H1 (cell line): ENCODE measurements around the gene FRMD4A. TPM values are rescaled to one million over a fixed set of nuclear protein-coding genes. Genes with fewer than 3 reads are reported as not detected.

Source experiments
- CTCF ChIA-PET: fragments of 300-600 bp; sonication (Branson Sonifier 250); formaldehyde crosslinking; loops from one replicate; lab custom pipeline; 2021; ENCODE audit not compliant: partially characterized antibody; lab: Charles Lee
- POLR2A ChIA-PET: fragments of 300-600 bp; sonication (Branson Sonifier 250); formaldehyde crosslinking; loops from one replicate; lab custom pipeline; 2021; ENCODE audit warnings: inconsistent platforms; ENCODE audit not compliant: partially characterized antibody; lab: Charles Lee
- DNase-seq, 2 experiments: peaks; one replicate each; pipeline versions ENCODE4 v3.0.0 to v3.0.0-alpha.2; 2010 to 2022; ENCODE audit warnings: low spot score in 2 of 2, low read depth in 1 of 2, mixed read lengths in 1 of 2
- FAIRE-seq: peaks from 2 replicates; lab custom pipeline; 2011; peaks lifted over from hg19 to GRCh38; lab: Jason Lieb, UNC
- H2AFZ ChIP-seq: 2 replicates; pipeline ENCODE4 v1.8.1; 2012; ENCODE audit warnings: low read length, inconsistent platforms
- H2AK5ac ChIP-seq: 2 replicates; pipeline ENCODE4 v1.6.1; 2013; ENCODE audit warnings: low read depth, low read length
- H2BK120ac ChIP-seq: replicated peaks from 2 replicates; pipeline ENCODE3; 2013; ENCODE audit warnings: low read depth, low read length, inconsistent platforms
- H2BK12ac ChIP-seq: 2 replicates; pipeline ENCODE4 v1.6.1; 2013; ENCODE audit warnings: low read depth, low read length
- H2BK15ac ChIP-seq: 2 replicates; pipeline ENCODE4 v1.6.1; 2013; ENCODE audit warnings: low read length
- H2BK20ac ChIP-seq: 2 replicates; pipeline ENCODE4 v1.6.1; 2013; ENCODE audit warnings: low read length
- H2BK5ac ChIP-seq: 2 replicates; pipeline ENCODE4 v1.6.1; 2013; ENCODE audit warnings: low read depth, low read length
- H3K14ac ChIP-seq: 2 replicates; pipeline ENCODE4 v1.6.1; 2013; ENCODE audit warnings: inconsistent platforms; ENCODE audit not compliant: insufficient read length
- H3K18ac ChIP-seq: 2 replicates; pipeline ENCODE4 v1.6.1; 2013; ENCODE audit warnings: low read length; ENCODE audit errors: extremely low read depth
- H3K23ac ChIP-seq: 2 replicates; pipeline ENCODE4 v1.6.1; 2013; ENCODE audit warnings: inconsistent platforms; ENCODE audit not compliant: insufficient read length
- H3K23me2 ChIP-seq: 2 replicates; pipeline ENCODE4 v1.6.1; 2013; ENCODE audit warnings: low read depth, low read length
- H3K27ac ChIP-seq: 2 replicates; pipeline ENCODE4 v1.6.1; 2011; ENCODE audit warnings: low read depth, low read length, inconsistent platforms
- H3K27me3 ChIP-seq, 4 experiments: replicated peaks in 1 of 4; 1 replicate in 1 of 4; 2 replicates in 3 of 4; pipeline versions ENCODE4 v1.6.1 to v1.8.1; 2011 to 2013; ENCODE audit warnings: low read length in 3 of 4, mild to moderate bottlenecking in 3 of 4, inconsistent platforms in 2 of 4, mixed read lengths in 2 of 4, moderate library complexity in 1 of 4; ENCODE audit not compliant: control insufficient read depth in 3 of 4, insufficient read depth in 3 of 4; ENCODE audit errors: extremely low read depth in 1 of 4
- H3K36me3 ChIP-seq, 4 experiments: 2 replicates each; pipeline versions ENCODE4 v1.6.1 to v1.8.1; 2011 to 2013; ENCODE audit warnings: mild to moderate bottlenecking in 4 of 4, low read length in 3 of 4, moderate library complexity in 2 of 4, control low read depth in 1 of 4, inconsistent platforms in 1 of 4; ENCODE audit not compliant: insufficient read depth in 4 of 4, control insufficient read depth in 2 of 4
- H3K4ac ChIP-seq: replicated peaks from 2 replicates; pipeline ENCODE3; 2013; ENCODE audit warnings: low read length, low read depth, mixed read lengths, inconsistent platforms; ENCODE audit not compliant: insufficient read length
- H3K4me1 ChIP-seq, 4 experiments: replicated peaks in 1 of 4; 1 replicate in 1 of 4; 2 replicates in 3 of 4; pipeline versions ENCODE4 v1.6.1 to v1.8.1; 2011 to 2013; ENCODE audit warnings: low read length in 3 of 4, inconsistent platforms in 2 of 4, mixed read lengths in 1 of 4; ENCODE audit not compliant: insufficient read depth in 4 of 4, control insufficient read depth in 3 of 4
- H3K4me2 ChIP-seq, 2 experiments: 2 replicates each; pipeline versions ENCODE4 v1.6.1 to v1.8.1; 2011 to 2013; ENCODE audit warnings: low read depth in 2 of 2, low read length in 2 of 2, control low read depth in 1 of 2, inconsistent platforms in 1 of 2, mild to moderate bottlenecking in 1 of 2; ENCODE audit not compliant: insufficient read depth in 1 of 2
- H3K4me3 ChIP-seq, 4 experiments: fragments of 200-600, 300-600 bp in 1 of 4; sonication (generic), shearing (Covaris generic), sonication (Bioruptor Twin) in 1 of 4; 2 replicates each; pipeline versions ENCODE4 v1.5.1 to v1.8.1; 2011 to 2016; ENCODE audit warnings: low read length in 4 of 4, low read depth in 3 of 4, control low read depth in 2 of 4, inconsistent platforms in 2 of 4, mild to moderate bottlenecking in 2 of 4, mixed read lengths in 1 of 4, moderate library complexity in 1 of 4; ENCODE audit not compliant: insufficient read depth in 2 of 4; ENCODE audit errors: extremely low read depth in 1 of 4
- H3K56ac ChIP-seq: replicated peaks from 2 replicates; pipeline ENCODE3; 2013; ENCODE audit warnings: low read depth, mild to moderate bottlenecking, mixed read lengths, low read length, inconsistent platforms; ENCODE audit not compliant: insufficient read length
- H3K79me1 ChIP-seq: 2 replicates; pipeline ENCODE4 v1.6.1; 2013; ENCODE audit warnings: low read depth, low read length, control low read depth
- H3K79me2 ChIP-seq, 2 experiments: 2 replicates each; pipeline versions ENCODE4 v1.6.1 to v1.8.1; 2012 to 2013; ENCODE audit warnings: low read length in 2 of 2, mild to moderate bottlenecking in 2 of 2, inconsistent platforms in 1 of 2; ENCODE audit not compliant: insufficient read depth in 2 of 2, control insufficient read depth in 1 of 2
- H3K9ac ChIP-seq, 4 experiments: replicated peaks in 1 of 4; 1 replicate in 1 of 4; 2 replicates in 3 of 4; pipeline versions ENCODE4 v1.6.1 to v1.8.1; 2011 to 2013; ENCODE audit warnings: low read depth in 3 of 4, low read length in 3 of 4, control low read depth in 2 of 4, mild to moderate bottlenecking in 2 of 4, moderate library complexity in 2 of 4, inconsistent platforms in 1 of 4; ENCODE audit errors: extremely low read depth in 1 of 4
- H3K9me3 ChIP-seq, 2 experiments: 2 replicates each; pipeline versions ENCODE4 v1.6.1 to v1.8.1; 2012 to 2013; ENCODE audit warnings: mild to moderate bottlenecking in 2 of 2, moderate library complexity in 2 of 2, control low read depth in 1 of 2, inconsistent platforms in 1 of 2, low read depth in 1 of 2, low read length in 1 of 2, mixed read lengths in 1 of 2; ENCODE audit not compliant: insufficient read depth in 2 of 2
- H4K20me1 ChIP-seq, 2 experiments: replicated peaks in 1 of 2; 2 replicates each; pipeline versions ENCODE3 to v1.8.1; 2011 to 2013; ENCODE audit warnings: inconsistent platforms in 2 of 2, low read length in 2 of 2, mild to moderate bottlenecking in 1 of 2; ENCODE audit not compliant: insufficient read depth in 2 of 2, control insufficient read depth in 1 of 2
- H4K5ac ChIP-seq: 2 replicates; pipeline ENCODE4 v1.6.1; 2013; ENCODE audit warnings: low read length, low read depth, mixed read lengths, inconsistent platforms; ENCODE audit not compliant: insufficient read length
- H4K8ac ChIP-seq: 2 replicates; pipeline ENCODE4 v1.8.0; 2013; ENCODE audit warnings: mild to moderate bottlenecking, moderate library complexity, low read length, inconsistent platforms; ENCODE audit not compliant: insufficient read depth; ENCODE audit errors: extremely low read depth
- H4K91ac ChIP-seq: replicated peaks from 2 replicates; pipeline ENCODE3; 2013; ENCODE audit warnings: low read length, mixed read lengths, inconsistent platforms; ENCODE audit not compliant: insufficient read length
- ASH2L ChIP-seq: fragments of 200-600, 300-600 bp; sonication (generic); IDR thresholded peaks from one replicate; pipeline ENCODE4 v1.7.1; 2017; ENCODE audit warnings: low read length
- CEBPB ChIP-seq: IDR thresholded peaks from 2 replicates; pipeline ENCODE4 v1.6.1; 2012; ENCODE audit warnings: low read depth, low read length
- HDAC2 ChIP-seq, 2 experiments: fragments of 300-600 bp in 1 of 2; sonication (generic) in 1 of 2; IDR thresholded peaks; 2 replicates each; pipeline ENCODE4 v1.6.1; 2011 to 2012; ENCODE audit warnings: low read depth in 2 of 2, low read length in 2 of 2, mild to moderate bottlenecking in 2 of 2, moderate library complexity in 2 of 2, borderline replicate concordance in 1 of 2, inconsistent platforms in 1 of 2
- HDAC6 ChIP-seq: IDR thresholded peaks from one replicate; pipeline ENCODE4 v1.7.1; 2012; ENCODE audit warnings: low read depth, mild to moderate bottlenecking, inconsistent platforms, low read length, moderate library complexity
- KDM1A ChIP-seq: fragments of 200-600, 300-600 bp; sonication (generic); IDR thresholded peaks from 2 replicates; pipeline ENCODE4 v1.7.1; 2016; ENCODE audit warnings: mild to moderate bottlenecking, low read length, borderline replicate concordance
- NANOG ChIP-seq: IDR thresholded peaks from 2 replicates; pipeline ENCODE4 v1.6.1; 2011; ENCODE audit warnings: low read length, low read depth, mild to moderate bottlenecking, inconsistent platforms; ENCODE audit not compliant: insufficient read depth, poor library complexity, severe bottlenecking
- SP4 ChIP-seq: IDR thresholded peaks from 2 replicates; pipeline ENCODE4 v1.6.1; 2012; ENCODE audit warnings: low read length, inconsistent platforms
- TAF1 ChIP-seq: IDR thresholded peaks from 2 replicates; pipeline ENCODE4 v1.6.1; 2011; ENCODE audit warnings: mild to moderate bottlenecking, low read depth, low read length
- WGBS, 2 experiments: shearing (Covaris generic) in 1 of 2; methylation state at CpG; one replicate each; pipeline versions ENCODE4 v1.1.6 to v1.1.7; 2013 to 2015; ENCODE audit warnings: low lambda C conversion rate in 2 of 2, mixed read lengths in 2 of 2, inconsistent platforms in 1 of 2, low coverage in 1 of 2, missing lambda C conversion rate in 1 of 2; ENCODE audit not compliant: insufficient replicate concordance in 2 of 2, insufficient coverage in 1 of 2, insufficient read length in 1 of 2; ENCODE audit errors: extremely low coverage in 1 of 2, missing lambda C conversion rate in 1 of 2; 5-methylcytosine and 5-hydroxymethylcytosine counted together
- polyA plus RNA-seq, 7 experiments: library from polyadenylated mRNA; depleted of rRNA in 3 of 7; stranded (reverse) in 5 of 7; unstranded in 2 of 7; fragments of >200 nt in 5 of 7; fragments of 200-250 nt in 2 of 7; gene quantifications; 1 replicate in 5 of 7; 2 replicates in 1 of 7; 4 replicates in 1 of 7; pipeline versions ENCODE4 v1.2.1 to v1.2.3, GENCODE V29; 2011 to 2013; ENCODE audit warnings: missing spikeins in 2 of 7, mixed read lengths in 2 of 7
- total RNA-seq: library from RNA; stranded (reverse); fragmentation: NEBNext Ultra II Directional; extraction: Animal tissue kit (Norgen Biotek cat#: 25700); gene quantifications from 2 replicates; pipeline ENCODE4 v1.2.1, GENCODE V29; 2021

Gene FRMD4A
- total and polyA plus RNA-seq, 2 of the 8 experiments (the other 6 are each of a cell fraction or from before 2014, with no cell fraction given) = 38.6 to 39.6 TPM

DNA sequence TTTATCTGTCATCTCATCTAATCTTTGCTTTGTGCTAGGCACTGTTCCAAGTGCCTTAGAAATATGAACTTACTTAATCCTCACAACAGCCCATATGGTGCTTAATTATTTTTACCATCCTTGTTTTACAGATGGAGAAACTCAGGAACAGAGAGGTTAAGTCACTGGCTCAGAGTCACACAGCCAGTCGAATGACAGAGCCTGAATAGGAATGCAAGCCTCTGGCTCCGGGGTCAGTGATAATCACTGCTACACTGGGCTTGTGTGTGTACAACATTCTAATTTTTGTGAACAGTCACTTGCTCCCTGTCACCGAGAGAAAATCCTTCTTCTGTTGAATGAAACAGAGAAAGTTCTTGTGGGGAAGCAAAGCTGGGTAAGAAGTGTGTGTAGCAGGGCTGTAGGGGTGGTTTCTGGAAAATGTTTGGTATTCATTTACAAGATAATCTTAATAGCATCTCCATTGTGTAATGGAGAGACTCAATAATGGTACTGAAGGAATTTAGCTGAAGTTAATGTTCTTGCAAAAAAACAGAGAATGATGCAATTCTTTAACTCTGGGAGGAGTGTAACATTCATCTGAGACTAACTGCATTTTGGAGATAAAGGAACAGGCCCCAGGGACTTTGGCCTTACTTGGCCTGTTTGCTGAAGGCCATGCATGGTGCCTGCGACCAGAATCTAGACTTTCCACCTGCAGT is 290.6 kb downstream of the FRMD4A start:
- Histone ChIP-seq H3K56ac (no peak overlapping the region), H3K4me2 (no peak overlapping the region), H4K8ac (no peak overlapping the region), H3K9ac (no peak overlapping the region), H2AFZ (no peak overlapping the region), H2BK12ac (no peak overlapping the region), H3K79me1 (no peaks in the 10 kb centered on the region), H3K23ac (no peak overlapping the region), H3K27ac (no peak overlapping the region), H3K18ac (no peak overlapping the region), H4K20me1 (peaks cover 0 to 2% of the 10 kb centered on the region in 2 experiments), H3K79me2 (no peaks in the 10 kb centered on the region), H3K4ac (no peak overlapping the region), H3K4me1 (no peaks in the 10 kb centered on the region), H2BK15ac (no peak overlapping the region), H2AK5ac (no peak overlapping the region; the same call in 1 of the 2 replicates), H2BK20ac (no peak overlapping the region), H2BK5ac (no peak overlapping the region), H3K4me3 (no peak overlapping the region), H3K23me2 (no peaks in the 10 kb centered on the region), H3K14ac (no peak overlapping the region), H3K9me3 (no peaks in the 10 kb centered on the region), H3K27me3 (no peaks in the 10 kb centered on the region), H4K5ac (no peak overlapping the region), H4K91ac (no peak overlapping the region), H3K36me3 (no peaks in the 10 kb centered on the region), H2BK120ac (no peak overlapping the region)
- ChIA-PET POLR2A (no interaction called here), CTCF (interaction anchor here (0.6 to 1.4 kb wide), 5 partner anchors 9 to 238 kb away, joined by 3 to 4 read pairs (median 4); no protein-coding TSS in a partner anchor)
- WGBS, 2 experiments = 91% methylated on average over 4 of the region's 4 CpGs; no CpG with 5 or more reads in 1 of the 2 experiments
- TF ChIP-seq HDAC6 (no peak), CEBPB (peak; percentile 46; the same call in 1 of the 2 replicates), TAF1 (no peak), KDM1A (peak; percentile 91), NANOG (no peak), SP4 (no peak), HDAC2 (IDR thresholded peaks at IDR 0.05; ENCODE audit: borderline replicate concordance in 1 of 2, low read depth in 2 of 2, low read length in 2 of 2) (peak in 1 of 2 experiments; percentile 82; a peak in 1 of 4 replicates), ASH2L (no peak)
- FAIRE-seq (no peak), DNase-seq (no peak)
